Body of pancreas (tissue), 4 donors: ENCODE measurements around the gene ZNG1B. TPM values are rescaled to one million over a fixed set of nuclear protein-coding genes. Genes with fewer than 3 reads are reported as not detected.
"Not testable (repeated sequence)": the region's sequence is repeated elsewhere in the genome, so short reads cannot be mapped to it uniquely, and the experiment has no call there.

Experiments
- ATAC-seq: fragments of 150-250 bp; one replicate; pipeline ENCODE4 v1.9.1; 2016
- DNase-seq, 4 donors: peaks; one replicate each; pipeline ENCODE4 v3.0.0-alpha.2; 2019
- H3K27ac ChIP-seq, 4 donors: fragments of 200-600 bp; sonication (generic); 1 replicate in 3 of 4; 2 replicates in 1 of 4; pipeline versions ENCODE4 v1.5.1 to v1.6.1; 2016 to 2019; ENCODE audit warnings: mild to moderate bottlenecking in 1 of 4, mixed read lengths in 1 of 4, moderate library complexity in 1 of 4
- H3K27me3 ChIP-seq, 2 donors: fragments of 200-600 bp; sonication (generic); one replicate each; pipeline ENCODE4 v1.6.0; 2016; ENCODE audit warnings: mild to moderate bottlenecking in 1 of 2
- H3K36me3 ChIP-seq, 2 donors: fragments of 200-600 bp; sonication (generic); replicated peaks in 1 of 2; 2 replicates each; pipeline ENCODE4 v1.5.1; 2016; ENCODE audit warnings: low read depth in 2 of 2; ENCODE audit not compliant: insufficient read depth in 1 of 2
- H3K4me1 ChIP-seq: fragments of 200-600 bp; sonication (generic); one replicate; pipeline ENCODE4 v1.6.0; 2016
- H3K4me3 ChIP-seq, 2 donors: fragments of 200-600 bp; sonication (generic); 1 replicate in 1 of 2; 2 replicates in 1 of 2; pipeline ENCODE4 v1.5.1; 2016 to 2019
- H3K9me3 ChIP-seq, 3 donors: fragments of 200-600 bp; sonication (generic); 1 replicate in 2 of 3; 2 replicates in 1 of 3; pipeline ENCODE4 v1.5.1; 2016
- POLR2A ChIP-seq, 3 donors: fragments of 450-650 bp; IDR thresholded peaks; one replicate each; pipeline ENCODE4 v1.6.1; 2016; ENCODE audit warnings: antibody characterized with exemption in 3 of 3, mild to moderate bottlenecking in 2 of 3
- WGBS, 2 donors: methylation state at CpG; one replicate each; pipeline ENCODE4 v1.1.5; 2017; 5-methylcytosine and 5-hydroxymethylcytosine counted together
- intact Hi-C: fragments of 100-400 bp; cut with DNase I; formaldehyde crosslinking; loops from one replicate; pipeline ENCODE4 v1.15.1; 2023
- total RNA-seq, 2 donors: library from RNA; depleted of rRNA; stranded (reverse); fragments of >200 nt; gene quantifications; one replicate each; pipeline ENCODE4 v1.1.0, GENCODE V29; 2016
- TF ChIP-seq, protein P1 (sequence below), 7 experiments: fragments of 450-650 bp in 4 of 7; fragments of 200-600 bp in 3 of 7; sonication (generic) in 3 of 7; IDR thresholded peaks; one replicate each; pipeline ENCODE4 v1.5.1; 2016 to 2019; ENCODE audit warnings: antibody characterized with exemption in 7 of 7

Gene ZNG1B
- 10 to 100 TPM; 19.4 to 42.3 TPM for total RNA-seq

- ATAC-seq, H3K4me1 ChIP-seq, H3K27me3 ChIP-seq, intact Hi-C loops, H3K36me3 ChIP-seq, H3K9me3 ChIP-seq: not testable (repeated sequence)
- peak in 1 of 3 donors; percentile 18 for TF ChIP-seq POLR2A (IDR thresholded peaks at IDR 0.05)
- peak within 1 kb of the TSS in 3 of 4 donors; percentile 75 to 86 (median 82) for H3K27ac ChIP-seq
- DNase-seq: peak; percentile 85 to 92 (median 90)
- 0% methylated on average over 12 to 17 of the region's 56 CpGs for WGBS, 2 donors
- H3K4me3 ChIP-seq: peak within 1 kb of the TSS; percentile 21 to 32
Measured at GRCh38 chr2:113437508-113438465, at the start of gene ZNG1B. Gene ZNG1B, plus strand, starts transcription at chr2:113437691. Its CDS starts 178 bp downstream, at chr2:113437869.

DNA sequence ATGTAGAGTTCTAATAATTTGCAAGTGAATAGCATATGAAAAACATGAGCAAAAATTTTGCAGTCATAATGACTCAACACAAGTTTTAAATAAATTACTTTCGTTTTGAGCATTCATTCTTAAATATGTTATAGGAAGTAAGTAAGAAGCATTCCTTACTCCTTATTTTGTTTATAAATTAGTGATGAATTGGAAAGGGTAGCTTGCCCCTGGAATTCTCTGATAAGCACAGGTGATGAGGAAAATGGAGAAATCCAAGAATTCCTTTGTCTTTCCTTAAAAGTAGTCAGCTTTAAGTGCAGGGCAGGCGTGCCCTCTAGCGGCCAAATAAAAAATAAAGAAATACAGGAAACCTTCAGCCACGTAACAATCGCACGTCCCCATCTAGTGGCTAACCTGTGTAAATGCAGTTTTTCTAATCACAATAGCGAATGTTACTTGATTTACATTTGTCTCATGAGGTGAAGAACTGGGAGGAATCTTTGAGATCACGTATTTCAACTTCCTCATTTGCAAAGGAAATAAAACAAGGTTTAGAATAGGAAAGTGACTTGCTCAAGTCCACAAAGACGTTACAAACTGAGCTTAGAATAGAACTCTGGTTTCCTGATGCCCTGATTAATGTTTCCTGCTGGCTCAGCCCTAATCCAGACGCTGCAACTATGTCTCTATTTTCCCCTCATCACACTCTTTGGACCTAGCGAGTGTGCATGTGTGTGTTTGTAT is 47.2 kb upstream of the ZNG1B start:
- no peaks in the 10 kb centered on the region for H3K36me3 ChIP-seq
- TF ChIP-seq POLR2A (IDR thresholded peaks at IDR 0.05): no peak
- TF ChIP-seq, protein P1, sequence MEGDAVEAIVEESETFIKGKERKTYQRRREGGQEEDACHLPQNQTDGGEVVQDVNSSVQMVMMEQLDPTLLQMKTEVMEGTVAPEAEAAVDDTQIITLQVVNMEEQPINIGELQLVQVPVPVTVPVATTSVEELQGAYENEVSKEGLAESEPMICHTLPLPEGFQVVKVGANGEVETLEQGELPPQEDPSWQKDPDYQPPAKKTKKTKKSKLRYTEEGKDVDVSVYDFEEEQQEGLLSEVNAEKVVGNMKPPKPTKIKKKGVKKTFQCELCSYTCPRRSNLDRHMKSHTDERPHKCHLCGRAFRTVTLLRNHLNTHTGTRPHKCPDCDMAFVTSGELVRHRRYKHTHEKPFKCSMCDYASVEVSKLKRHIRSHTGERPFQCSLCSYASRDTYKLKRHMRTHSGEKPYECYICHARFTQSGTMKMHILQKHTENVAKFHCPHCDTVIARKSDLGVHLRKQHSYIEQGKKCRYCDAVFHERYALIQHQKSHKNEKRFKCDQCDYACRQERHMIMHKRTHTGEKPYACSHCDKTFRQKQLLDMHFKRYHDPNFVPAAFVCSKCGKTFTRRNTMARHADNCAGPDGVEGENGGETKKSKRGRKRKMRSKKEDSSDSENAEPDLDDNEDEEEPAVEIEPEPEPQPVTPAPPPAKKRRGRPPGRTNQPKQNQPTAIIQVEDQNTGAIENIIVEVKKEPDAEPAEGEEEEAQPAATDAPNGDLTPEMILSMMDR (IDR thresholded peaks at IDR 0.05): peak; percentile 48 to 99 (median 71)
- H3K27me3 ChIP-seq: no peaks in the 10 kb centered on the region
- H3K27ac ChIP-seq: peak overlapping the region in 1 of 4 donors; percentile 44
- H3K4me3 ChIP-seq: no peak overlapping the region
- ATAC-seq (peak; percentile 94), DNase-seq (peak; percentile 57 to 78 (median 72))
- no peaks in the 10 kb centered on the region for H3K9me3 ChIP-seq
- no peaks in the 10 kb centered on the region for H3K4me1 ChIP-seq
- intact Hi-C loops: no loop called here
- 9 to 13% methylated on average over 11 of the region's 11 CpGs for WGBS, 2 donors

- Histone ChIP-seq H3K27me3 (no peaks in the 10 kb centered on the region), H3K36me3 (no peaks in the 10 kb centered on the region), H3K4me3 (no peak overlapping the region), H3K4me1 (no peaks in the 10 kb centered on the region), H3K27ac (no peak overlapping the region), H3K9me3 (no peaks in the 10 kb centered on the region)
- intact Hi-C loops: no loop called here
- no peak for TF ChIP-seq POLR2A (IDR thresholded peaks at IDR 0.05)
- TF ChIP-seq, protein P1 (IDR thresholded peaks at IDR 0.05): no peak
- 79 to 80% methylated on average over 4 to 6 of the region's 6 CpGs for WGBS, 2 donors
- DNase-seq (no peak), ATAC-seq (no peak)
Measured at GRCh38 chr2:113391073-113391472, 46.4 kb upstream of the ZNG1B start.

DNA sequence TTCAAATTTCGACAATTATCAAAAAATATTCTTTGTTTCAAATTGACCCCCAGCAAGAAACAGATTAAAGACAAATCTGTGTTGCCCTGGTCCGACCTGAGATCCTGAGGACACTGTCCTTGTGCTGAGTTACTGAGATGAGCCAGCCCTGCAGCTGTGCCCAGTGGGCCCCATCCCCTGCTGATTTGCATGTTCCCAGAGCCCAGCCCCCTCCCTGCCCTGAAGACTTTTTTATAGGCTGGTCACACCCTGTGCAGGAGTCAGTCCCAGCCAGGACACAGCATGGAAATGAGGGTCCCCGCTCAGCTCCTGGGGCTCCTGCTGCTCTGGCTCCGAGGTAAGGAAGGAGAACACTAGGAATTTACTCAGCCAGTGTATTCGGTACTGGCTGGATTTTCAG is 31.4 kb upstream of the ZNG1B start:
- no peak overlapping the region for H3K27ac ChIP-seq
- 24 to 50% methylated on average over 3 to 5 of the region's 5 CpGs for WGBS, 2 donors
- intact Hi-C loops: no loop called here
- TF ChIP-seq POLR2A (IDR thresholded peaks at IDR 0.05): no peak
- TF ChIP-seq, protein P1 (IDR thresholded peaks at IDR 0.05): no peak
- no peak for ATAC-seq
- H3K4me3 ChIP-seq: no peak overlapping the region
- no peaks in the 10 kb centered on the region for H3K27me3 ChIP-seq
- no peaks in the 10 kb centered on the region for H3K36me3 ChIP-seq
- H3K9me3 ChIP-seq: no peaks in the 10 kb centered on the region
- no peak for DNase-seq
- H3K4me1 ChIP-seq: no peaks in the 10 kb centered on the region

DNA sequence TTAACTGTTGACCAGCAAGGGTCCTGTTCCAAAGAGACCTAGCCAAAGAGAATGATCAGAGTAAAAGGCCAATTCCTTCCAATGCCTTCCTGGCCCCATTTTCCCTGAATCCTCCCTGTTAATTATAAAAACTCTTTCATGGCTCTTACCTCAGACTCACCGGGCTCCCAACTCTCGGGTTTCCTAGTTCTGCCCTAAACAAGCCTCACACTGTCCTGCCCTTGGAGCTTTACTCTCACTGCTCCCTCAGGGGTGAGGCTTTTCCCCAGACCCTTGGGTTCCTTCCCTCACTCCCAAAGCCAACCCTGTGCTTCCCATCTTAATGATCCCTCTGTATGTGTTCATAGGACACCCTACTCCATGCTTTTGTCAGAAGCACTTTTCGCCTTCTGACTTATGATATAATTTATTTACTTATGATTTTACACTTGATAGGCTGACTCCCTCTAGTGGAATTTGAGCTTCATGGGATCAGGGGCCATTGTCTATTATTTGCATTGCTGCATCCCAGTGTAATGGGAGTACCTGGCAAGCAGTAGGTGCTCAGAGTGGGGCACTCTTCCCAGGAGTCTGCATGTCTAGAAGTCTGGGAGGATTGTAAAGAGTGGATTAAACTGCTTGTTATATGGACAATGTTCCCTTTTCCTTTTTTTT is 29.9 kb upstream of the ZNG1B start:
- no peaks in the 10 kb centered on the region for H3K27me3 ChIP-seq
- no peaks in the 10 kb centered on the region for H3K9me3 ChIP-seq
- H3K4me3 ChIP-seq: no peak overlapping the region
- H3K4me1 ChIP-seq: no peaks in the 10 kb centered on the region
- no peaks in the 10 kb centered on the region for H3K36me3 ChIP-seq
- WGBS, 2 donors: 46 to 52% methylated on average over 3 of the region's 3 CpGs
- H3K27ac ChIP-seq: no peak overlapping the region
- peak; percentile 15 for ATAC-seq
- no peak for DNase-seq
- intact Hi-C loops: no loop called here
- TF ChIP-seq, protein P1 (IDR thresholded peaks at IDR 0.05): no peak
- TF ChIP-seq POLR2A (IDR thresholded peaks at IDR 0.05): no peak

GRCh38 chr2:113411725-113412352 is 25.7 kb upstream of the ZNG1B start:
- H3K27ac ChIP-seq, H3K27me3 ChIP-seq, H3K9me3 ChIP-seq, H3K36me3 ChIP-seq, intact Hi-C loops, ATAC-seq, DNase-seq, H3K4me3 ChIP-seq, H3K4me1 ChIP-seq: not testable (repeated sequence)
- 15% methylated on average over 1 of the region's 3 CpGs; no CpG with 5 or more reads in 1 of the 2 donors for WGBS, 2 donors

- H3K27me3 ChIP-seq, intact Hi-C loops, ATAC-seq, H3K4me1 ChIP-seq, H3K36me3 ChIP-seq, H3K27ac ChIP-seq, DNase-seq, H3K9me3 ChIP-seq, H3K4me3 ChIP-seq: not testable (repeated sequence)
- 62 to 77% methylated on average over 5 of the region's 5 CpGs for WGBS, 2 donors
Measured at GRCh38 chr2:113412774-113413173, 24.7 kb upstream of the ZNG1B start.
